Skin epidermis (tissue), 12 donors: ENCODE measurements around the gene ASXL3.

Experiments used
- H3K27ac ChIP-seq, 21 experiments: fragments of 200-600 bp; sonication (generic) in 11 of 21; one replicate each; pipeline ENCODE4 v1.5.0; 2020; ENCODE audit warnings: mild to moderate bottlenecking in 3 of 21, inconsistent platforms in 2 of 21, moderate library complexity in 2 of 21
- H3K4me3 ChIP-seq, 7 experiments: fragments of 200-600 bp; sonication (generic) in 2 of 7; one replicate each; pipeline ENCODE4 v1.5.0; 2020; ENCODE audit warnings: inconsistent platforms in 2 of 7, mild to moderate bottlenecking in 2 of 7, moderate library complexity in 1 of 7

The ASXL3 gene

GRCh38 chr18:33644494-33644893 is 66.5 kb downstream of the ASXL3 start:
- no peak overlapping the region for H3K27ac ChIP-seq
- H3K4me3 ChIP-seq, result no peak overlapping the region

GRCh38 chr18:33647365-33647764 is 69.3 kb downstream of the ASXL3 start:
- no peak overlapping the region for H3K27ac ChIP-seq
- H3K4me3 ChIP-seq, result no peak overlapping the region

GRCh38 chr18:33652635-33653034 is 74.6 kb downstream of the ASXL3 start:
- Histone ChIP-seq H3K27ac (no peak overlapping the region), H3K4me3 (no peak overlapping the region)

- H3K4me3 ChIP-seq, result no peak overlapping the region
- H3K27ac ChIP-seq, result no peak overlapping the region
Observed at GRCh38 chr18:33653231-33653630, 75.2 kb downstream of the ASXL3 start.

- Histone ChIP-seq H3K4me3 (no peak overlapping the region), H3K27ac (no peak overlapping the region)
Observed at GRCh38 chr18:33656889-33657448, 79.0 kb downstream of the ASXL3 start.

- Histone ChIP-seq H3K27ac (no peak overlapping the region), H3K4me3 (no peak overlapping the region)
Observed at GRCh38 chr18:33660696-33661310, 82.8 kb downstream of the ASXL3 start.

- no peak overlapping the region for H3K4me3 ChIP-seq
- H3K27ac ChIP-seq, result no peak overlapping the region
Observed at GRCh38 chr18:33664241-33664874, 86.3 kb downstream of the ASXL3 start.

GRCh38 chr18:33665187-33665586 is 87.2 kb downstream of the ASXL3 start:
- Histone ChIP-seq H3K27ac (no peak overlapping the region), H3K4me3 (no peak overlapping the region)

- H3K4me3 ChIP-seq, result no peak overlapping the region
- no peak overlapping the region for H3K27ac ChIP-seq
Observed at GRCh38 chr18:33665641-33666040, 87.6 kb downstream of the ASXL3 start.

GRCh38 chr18:33666915-33667314 is 88.9 kb downstream of the ASXL3 start:
- H3K4me3 ChIP-seq, result no peak overlapping the region
- H3K27ac ChIP-seq, result no peak overlapping the region

GRCh38 chr18:33669589-33669988 is 91.6 kb downstream of the ASXL3 start:
- H3K27ac ChIP-seq, result no peak overlapping the region
- H3K4me3 ChIP-seq, result no peak overlapping the region

GRCh38 chr18:33670029-33670428 is 92.0 kb downstream of the ASXL3 start:
- H3K27ac ChIP-seq, result no peak overlapping the region
- H3K4me3 ChIP-seq, result no peak overlapping the region

- H3K4me3 ChIP-seq, result no peak overlapping the region
- no peak overlapping the region for H3K27ac ChIP-seq
Observed at GRCh38 chr18:33673689-33674088, 95.7 kb downstream of the ASXL3 start.

- no peak overlapping the region for H3K27ac ChIP-seq
- no peak overlapping the region for H3K4me3 ChIP-seq
Observed at GRCh38 chr18:33676593-33676992, 98.6 kb downstream of the ASXL3 start.

- Histone ChIP-seq H3K4me3 (no peak overlapping the region), H3K27ac (no peak overlapping the region)
Observed at GRCh38 chr18:33677891-33678290, 99.9 kb downstream of the ASXL3 start.

GRCh38 chr18:33682436-33682835 is 104.4 kb downstream of the ASXL3 start:
- Histone ChIP-seq H3K27ac (no peak overlapping the region), H3K4me3 (no peak overlapping the region)

- H3K4me3 ChIP-seq, result no peak overlapping the region
- no peak overlapping the region for H3K27ac ChIP-seq
Observed at GRCh38 chr18:33694593-33694992, 116.6 kb downstream of the ASXL3 start.

- H3K27ac ChIP-seq, result no peak overlapping the region
- no peak overlapping the region for H3K4me3 ChIP-seq
Observed at GRCh38 chr18:33696332-33697162, 118.5 kb downstream of the ASXL3 start.

GRCh38 chr18:33697498-33697897 is 119.5 kb downstream of the ASXL3 start:
- Histone ChIP-seq H3K27ac (no peak overlapping the region), H3K4me3 (no peak overlapping the region)

- Histone ChIP-seq H3K4me3 (no peak overlapping the region), H3K27ac (no peak overlapping the region)
Observed at GRCh38 chr18:33699372-33699771, 121.4 kb downstream of the ASXL3 start.

- no peak overlapping the region for H3K4me3 ChIP-seq
- H3K27ac ChIP-seq, result no peak overlapping the region
Observed at GRCh38 chr18:33700513-33700976, 122.5 kb downstream of the ASXL3 start.
